Transverse colon (tissue), 4 donors: Measurements from ENCODE around the gene LCTL. TPM values are rescaled to one million over a fixed set of nuclear protein-coding genes. Genes with fewer than 3 reads are reported as not detected.

Experiments
- DNase-seq: peaks from one replicate; pipeline ENCODE4 v3.0.0-alpha.2; 2019
- H3K27ac ChIP-seq, 4 donors: fragments of 200-600 bp; sonication (generic); 2 replicates each; pipeline ENCODE4 v1.5.1; 2016 to 2018; ENCODE audit warnings: inconsistent platforms in 4 of 4
- H3K27me3 ChIP-seq: fragments of 200-600 bp; sonication (generic); 2 replicates; pipeline ENCODE4 v1.5.1; 2017; ENCODE audit warnings: inconsistent platforms
- H3K36me3 ChIP-seq, 4 donors: fragments of 200-600 bp; sonication (generic); 2 replicates each; pipeline ENCODE4 v1.5.1; 2017 to 2019; ENCODE audit warnings: inconsistent platforms in 4 of 4
- H3K4me1 ChIP-seq, 4 donors: fragments of 200-600 bp; sonication (generic); 2 replicates each; pipeline ENCODE4 v1.5.1; 2017 to 2020; ENCODE audit warnings: inconsistent platforms in 4 of 4
- H3K4me3 ChIP-seq, 4 donors: fragments of 200-600 bp; sonication (generic); 1 replicate in 1 of 4; 2 replicates in 3 of 4; pipeline versions ENCODE4 v1.5.1 to v1.6.1; 2017 to 2019; ENCODE audit warnings: inconsistent platforms in 4 of 4
- H3K9me3 ChIP-seq, 2 donors: fragments of 200-600 bp; sonication (generic); 2 replicates each; pipeline ENCODE4 v1.5.1; 2017 to 2019; ENCODE audit warnings: inconsistent platforms in 2 of 2
- EP300 ChIP-seq: sonication (generic); formaldehyde crosslinking; IDR thresholded peaks from one replicate; pipeline ENCODE4 v1.6.1; 2017; ENCODE audit warnings: antibody characterized with exemption, low read depth
- POLR2A ChIP-seq: fragments of 450-650 bp; IDR thresholded peaks from one replicate; pipeline ENCODE4 v1.6.1; 2016; ENCODE audit warnings: antibody characterized with exemption, mild to moderate bottlenecking, moderate library complexity
- POLR2AphosphoS5 ChIP-seq, 3 donors: sonication (generic); formaldehyde crosslinking; IDR thresholded peaks; one replicate each; pipeline ENCODE4 v1.6.1; 2016; ENCODE audit warnings: antibody characterized with exemption in 3 of 3
- WGBS, 2 donors: methylation state at CpG; one replicate each; pipeline ENCODE4 v1.1.5; 2018; ENCODE audit warnings: low coverage in 1 of 2; 5-methylcytosine and 5-hydroxymethylcytosine counted together
- in situ Hi-C, 4 donors: fragments of 200-750 bp; cut with MboI; loops; one replicate each; pipeline versions ENCODE4 v1.15.0 to v1.15.1; 2017; ENCODE audit warnings: low sequenced_read_pairs in 3 of 4, low pct_ligation_motif_present in 1 of 4, low pct_unique_long_range_greater_than_20kb in 1 of 4
- intact Hi-C: fragments of 100-400 bp; cut with DNase I; formaldehyde crosslinking; loops from one replicate; pipeline ENCODE4 v1.15.1; 2023; ENCODE audit warnings: low total_unique reads
- total RNA-seq, 4 donors: library from RNA; depleted of rRNA; stranded (reverse); fragments of >200 nt; gene quantifications; one replicate each; pipeline ENCODE4 v1.1.0, GENCODE V29; 2016
- TF ChIP-seq, protein P1 (sequence below), 5 experiments: fragments of 200-600 bp in 3 of 5; fragments of 450-650 bp in 2 of 5; sonication (generic) in 3 of 5; IDR thresholded peaks; 1 replicate in 2 of 5; 2 replicates in 3 of 5; pipeline ENCODE4 v1.5.1; 2016 to 2017; ENCODE audit warnings: antibody characterized with exemption in 5 of 5, inconsistent platforms in 3 of 5, mild to moderate bottlenecking in 2 of 5, moderate library complexity in 1 of 5

The LCTL gene
- total RNA-seq, 4 donors from 2014 or later, result not detected

DNA sequence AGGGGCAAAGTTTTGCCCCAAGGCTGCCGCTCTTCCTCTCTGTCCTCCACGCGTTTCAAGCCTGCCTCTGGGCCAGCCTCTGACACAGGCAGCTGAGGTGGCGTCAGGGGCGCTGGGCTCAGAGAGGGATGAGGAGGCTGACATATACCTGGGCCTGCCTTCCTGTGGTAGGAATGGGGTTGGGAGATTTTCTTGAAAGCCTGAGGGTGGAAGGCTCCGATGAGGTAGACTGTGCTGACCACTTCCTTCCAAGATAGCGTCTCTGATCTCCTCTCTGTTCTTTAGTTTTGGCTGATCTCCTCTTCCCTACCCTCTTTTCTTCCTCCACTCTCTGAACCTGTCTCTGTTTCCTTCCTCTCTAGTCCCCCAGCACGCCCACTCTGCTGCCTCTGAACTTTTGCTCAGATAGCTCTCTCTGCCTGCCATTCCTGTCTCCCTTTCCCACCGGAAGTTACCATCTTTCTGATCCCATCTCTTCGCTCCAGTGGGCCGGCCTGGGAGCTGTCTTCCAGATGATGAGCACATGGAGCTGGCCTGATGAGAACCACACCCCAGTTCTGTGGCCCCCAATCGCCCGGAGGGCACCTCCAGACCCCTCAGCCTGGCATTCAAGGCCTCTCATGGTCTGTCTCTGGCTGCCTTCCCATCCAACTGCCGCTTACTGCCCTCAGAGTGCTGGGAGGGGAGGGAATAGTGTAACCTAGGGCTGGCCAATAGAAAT is 32.5 kb upstream of the LCTL start:
- no peaks in the 10 kb centered on the region for H3K27me3 ChIP-seq
- WGBS, 2 donors, result 77 to 100% methylated on average over 1 to 14 of the region's 14 CpGs
- no peaks in the 10 kb centered on the region for H3K36me3 ChIP-seq
- TF ChIP-seq EP300, result no peak
- no peak for TF ChIP-seq POLR2A
- TF ChIP-seq, protein P1, sequence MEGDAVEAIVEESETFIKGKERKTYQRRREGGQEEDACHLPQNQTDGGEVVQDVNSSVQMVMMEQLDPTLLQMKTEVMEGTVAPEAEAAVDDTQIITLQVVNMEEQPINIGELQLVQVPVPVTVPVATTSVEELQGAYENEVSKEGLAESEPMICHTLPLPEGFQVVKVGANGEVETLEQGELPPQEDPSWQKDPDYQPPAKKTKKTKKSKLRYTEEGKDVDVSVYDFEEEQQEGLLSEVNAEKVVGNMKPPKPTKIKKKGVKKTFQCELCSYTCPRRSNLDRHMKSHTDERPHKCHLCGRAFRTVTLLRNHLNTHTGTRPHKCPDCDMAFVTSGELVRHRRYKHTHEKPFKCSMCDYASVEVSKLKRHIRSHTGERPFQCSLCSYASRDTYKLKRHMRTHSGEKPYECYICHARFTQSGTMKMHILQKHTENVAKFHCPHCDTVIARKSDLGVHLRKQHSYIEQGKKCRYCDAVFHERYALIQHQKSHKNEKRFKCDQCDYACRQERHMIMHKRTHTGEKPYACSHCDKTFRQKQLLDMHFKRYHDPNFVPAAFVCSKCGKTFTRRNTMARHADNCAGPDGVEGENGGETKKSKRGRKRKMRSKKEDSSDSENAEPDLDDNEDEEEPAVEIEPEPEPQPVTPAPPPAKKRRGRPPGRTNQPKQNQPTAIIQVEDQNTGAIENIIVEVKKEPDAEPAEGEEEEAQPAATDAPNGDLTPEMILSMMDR (IDR thresholded peaks at IDR 0.05), result no peak
- no peak for TF ChIP-seq POLR2AphosphoS5 (IDR thresholded peaks at IDR 0.05)
- no peaks in the 10 kb centered on the region for H3K4me1 ChIP-seq
- intact Hi-C loops (no loop called here), in situ Hi-C loops (loop anchor here in 1 of 4 donors (10.0 kb wide), 1 partner anchor 257 kb away; no protein-coding TSS in a partner anchor)
- no peak overlapping the region for H3K4me3 ChIP-seq
- no peak for DNase-seq
- H3K27ac ChIP-seq, result no peak overlapping the region
- no peaks in the 10 kb centered on the region for H3K9me3 ChIP-seq

DNA sequence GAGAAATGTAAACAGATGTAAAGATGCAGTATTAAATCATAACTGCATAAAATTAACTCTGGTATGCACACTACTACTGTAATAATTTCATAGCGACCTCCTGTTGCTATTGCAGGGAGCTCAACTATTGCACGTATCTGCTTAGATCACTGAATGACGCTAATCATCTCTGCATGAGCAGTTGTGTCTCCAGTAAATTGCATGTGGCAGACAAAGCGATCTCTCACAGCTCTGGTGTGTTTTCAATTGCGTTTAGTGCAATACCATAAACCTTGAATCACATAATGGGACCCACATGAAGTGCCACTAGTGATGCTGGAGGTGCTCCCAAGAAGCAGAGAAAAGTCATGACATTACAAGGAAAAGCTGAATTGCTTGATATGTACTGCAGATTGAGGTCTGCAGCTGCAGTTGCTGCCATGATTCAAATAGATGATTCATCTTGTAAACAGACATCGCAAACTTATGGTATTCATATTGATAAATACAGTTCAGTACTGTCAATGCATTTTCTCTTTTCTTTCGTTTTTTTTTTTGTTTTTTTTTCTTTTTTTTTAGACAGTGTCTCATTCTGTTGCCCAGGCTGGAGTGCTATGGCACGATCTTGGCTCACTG is 30.2 kb upstream of the LCTL start:
- H3K27ac ChIP-seq, result no peak overlapping the region
- no peaks in the 10 kb centered on the region for H3K9me3 ChIP-seq
- in situ Hi-C loops (loop anchor here in 1 of 4 donors (10.0 kb wide), 1 partner anchor 259 kb away; no protein-coding TSS in a partner anchor), intact Hi-C loops (no loop called here)
- H3K27me3 ChIP-seq, result no peaks in the 10 kb centered on the region
- no peak overlapping the region for H3K4me3 ChIP-seq
- WGBS, 2 donors, result 44 to 53% methylated on average over 3 to 8 of the region's 8 CpGs
- no peaks in the 10 kb centered on the region for H3K4me1 ChIP-seq
- TF ChIP-seq EP300, result no peak
- no peak for TF ChIP-seq POLR2AphosphoS5 (IDR thresholded peaks at IDR 0.05)
- TF ChIP-seq POLR2A, result no peak
- TF ChIP-seq, protein P1 (IDR thresholded peaks at IDR 0.05), result no peak
- DNase-seq, result no peak
- no peaks in the 10 kb centered on the region for H3K36me3 ChIP-seq

DNA sequence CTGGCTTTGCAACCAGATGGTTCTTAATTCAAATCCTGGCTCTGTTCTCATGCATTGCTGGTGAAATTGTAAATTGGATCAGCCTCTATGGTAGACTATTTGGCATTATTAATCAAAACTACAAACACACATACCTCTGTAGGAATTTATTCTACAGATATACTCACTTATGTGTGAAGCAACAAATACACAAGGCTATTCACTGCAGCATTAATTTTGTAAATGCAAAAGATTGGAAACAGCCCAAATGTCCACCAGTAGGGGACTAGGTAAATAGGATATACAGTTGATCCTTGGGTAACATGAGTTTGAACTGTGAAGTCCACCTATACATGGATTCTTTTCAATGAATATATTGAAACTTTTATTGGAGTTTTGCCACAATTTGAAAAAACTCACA is 29.5 kb upstream of the LCTL start:
- Histone ChIP-seq H3K9me3 (no peaks in the 10 kb centered on the region), H3K36me3 (no peaks in the 10 kb centered on the region), H3K4me3 (no peak overlapping the region), H3K4me1 (no peaks in the 10 kb centered on the region), H3K27ac (no peak overlapping the region), H3K27me3 (no peaks in the 10 kb centered on the region)
- in situ Hi-C loops (loop anchor here in 1 of 4 donors (10.0 kb wide), 1 partner anchor 259 kb away; no protein-coding TSS in a partner anchor), intact Hi-C loops (no loop called here)
- no peak for DNase-seq
- TF ChIP-seq EP300 (no peak), POLR2AphosphoS5 (IDR thresholded peaks at IDR 0.05) (no peak), POLR2A (no peak)
- TF ChIP-seq, protein P1 (IDR thresholded peaks at IDR 0.05), result no peak

DNA sequence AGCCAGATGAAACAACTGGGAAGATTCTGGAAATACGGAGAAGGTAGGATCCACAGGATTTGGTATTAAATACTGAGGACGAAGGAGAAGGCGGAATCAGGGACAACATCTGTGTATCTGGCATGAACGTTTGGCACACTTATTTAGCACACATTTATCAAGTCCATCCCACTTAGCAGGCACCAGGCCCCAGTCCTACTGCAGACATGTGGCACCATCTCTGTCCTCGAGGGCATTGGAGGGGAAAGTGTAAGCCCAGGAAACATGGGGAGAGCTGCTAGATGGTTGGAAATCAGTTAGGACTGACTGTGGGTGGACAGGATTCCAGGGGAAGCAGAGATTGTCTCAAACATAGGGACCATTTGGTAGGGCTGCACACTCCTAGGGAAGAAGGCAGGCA is 29.0 kb upstream of the LCTL start:
- TF ChIP-seq, protein P1 (IDR thresholded peaks at IDR 0.05), result no peak
- TF ChIP-seq POLR2A (no peak), POLR2AphosphoS5 (IDR thresholded peaks at IDR 0.05) (no peak), EP300 (no peak)
- H3K36me3 ChIP-seq, result no peaks in the 10 kb centered on the region
- H3K27ac ChIP-seq, result no peak overlapping the region
- intact Hi-C loops, result no loop called here
- H3K9me3 ChIP-seq, result no peaks in the 10 kb centered on the region
- H3K4me1 ChIP-seq, result no peaks in the 10 kb centered on the region
- no peak overlapping the region for H3K4me3 ChIP-seq
- H3K27me3 ChIP-seq, result no peaks in the 10 kb centered on the region
- DNase-seq, result no peak
- WGBS, 2 donors, result 72 to 82% methylated on average over 3 to 5 of the region's 5 CpGs
- in situ Hi-C loops, result loop anchor here in 1 of 4 donors (10.0 kb wide), 1 partner anchor 260 kb away; no protein-coding TSS in a partner anchor
